CD8-positive, alpha-beta memory T cell (primary cell): Measurements from ENCODE around the gene AGPAT3. TPM values are rescaled to one million over a fixed set of nuclear protein-coding genes. Genes with fewer than 3 reads are reported as not detected.
"Not testable (repeated sequence)": the region's sequence is repeated elsewhere in the genome, so short reads cannot be mapped to it uniquely, and the experiment has no call there.

Experiments
- CTCF ChIA-PET: fragments of 350-600 bp; sonication (Branson Sonifier 250); formaldehyde crosslinking; loops from one replicate; lab custom pipeline; 2021; ENCODE audit warnings: antibody characterized with exemption; lab: Charles Lee
- POLR2A ChIA-PET: fragments of 350-600 bp; sonication (Branson Sonifier 250); formaldehyde crosslinking; loops from one replicate; lab custom pipeline; 2021; ENCODE audit warnings: antibody characterized with exemption; lab: Charles Lee
- DNase-seq, 5 donors: peaks; one replicate each; pipeline versions ENCODE4 v3.0.0 to v3.0.0-alpha.2; 2020 to 2022; ENCODE audit warnings: mixed read lengths in 1 of 5
- H3K27ac ChIP-seq: one replicate; pipeline ENCODE4 v1.7.0; 2013; ENCODE audit warnings: low read depth, mild to moderate bottlenecking, low read length, moderate library complexity
- H3K27me3 ChIP-seq: 2 replicates; pipeline ENCODE4 v1.7.0; 2013; ENCODE audit warnings: low read length, mild to moderate bottlenecking; ENCODE audit not compliant: insufficient read depth, poor library complexity, severe bottlenecking
- H3K36me3 ChIP-seq: 2 replicates; pipeline ENCODE4 v1.7.0; 2013; ENCODE audit warnings: mild to moderate bottlenecking, low read length, moderate library complexity; ENCODE audit not compliant: insufficient read depth
- H3K4me1 ChIP-seq: 2 replicates; pipeline ENCODE4 v1.7.0; 2013; ENCODE audit warnings: mild to moderate bottlenecking, low read length, moderate library complexity; ENCODE audit not compliant: insufficient read depth
- H3K4me3 ChIP-seq: 2 replicates; pipeline ENCODE4 v1.7.0; 2013; ENCODE audit warnings: mild to moderate bottlenecking, low read length
- H3K9me3 ChIP-seq: 2 replicates; pipeline ENCODE4 v1.7.0; 2013; ENCODE audit warnings: mild to moderate bottlenecking, low read length
- H3K27ac Mint-ChIP-seq, 8 donors: one replicate each; pipeline ENCODE4 v1.8.0; 2020 to 2021; ENCODE audit warnings: mixed read lengths in 8 of 8, mild to moderate bottlenecking in 6 of 8, inconsistent platforms in 3 of 8, moderate library complexity in 3 of 8
- H3K27me3 Mint-ChIP-seq, 2 donors: one replicate each; pipeline ENCODE4 v1.8.0; 2020 to 2021; ENCODE audit warnings: mixed read lengths in 2 of 2, mild to moderate bottlenecking in 1 of 2, moderate library complexity in 1 of 2
- H3K36me3 Mint-ChIP-seq, 3 donors: one replicate each; pipeline ENCODE4 v1.8.0; 2020 to 2021; ENCODE audit warnings: mixed read lengths in 3 of 3, inconsistent platforms in 1 of 3, mild to moderate bottlenecking in 1 of 3
- H3K4me1 Mint-ChIP-seq, 3 donors: one replicate each; pipeline ENCODE4 v1.8.0; 2020 to 2021; ENCODE audit warnings: mixed read lengths in 3 of 3, inconsistent platforms in 1 of 3, mild to moderate bottlenecking in 1 of 3
- H3K4me3 Mint-ChIP-seq, 7 donors: one replicate each; pipeline ENCODE4 v1.8.0; 2020 to 2021; ENCODE audit warnings: mixed read lengths in 7 of 7, mild to moderate bottlenecking in 6 of 7, moderate library complexity in 4 of 7, inconsistent platforms in 2 of 7
- H3K9me3 Mint-ChIP-seq, 5 donors: one replicate each; pipeline ENCODE4 v1.8.0; 2020 to 2022; ENCODE audit warnings: mixed read lengths in 5 of 5, mild to moderate bottlenecking in 3 of 5, moderate library complexity in 2 of 5, inconsistent platforms in 1 of 5
- polyA plus RNA-seq: library from polyadenylated mRNA; unstranded; fragments of 300-500 nt; fragmentation: Illumina TruSeq; gene quantifications from one replicate; pipeline ENCODE4 v1.2.3, GENCODE V29; 2021
- total RNA-seq, 2 experiments: library from RNA; stranded (reverse); gene quantifications; one replicate each; pipeline ENCODE4 v1.2.3, GENCODE V29; 2021

Gene AGPAT3
- total and polyA plus RNA-seq, 3 experiments from 2014 or later, result 15.9 to 69.3 (median 66.5) TPM

GRCh38 chr21:43820466-43820865 is 44.6 kb upstream of the AGPAT3 start:
- no peaks in the 10 kb centered on the region for H3K27me3 ChIP-seq
- no peak overlapping the region for H3K27ac ChIP-seq
- H3K9me3 ChIP-seq, result no peaks in the 10 kb centered on the region
- H3K4me1 ChIP-seq, result no peaks in the 10 kb centered on the region
- Mint-ChIP-seq H3K27me3 (peaks cover 0 to 6% of the 10 kb centered on the region in 2 donors), H3K27ac (peak overlapping the region in 1 of 8 donors; percentile 54), H3K36me3 (peaks cover 0 to 10% (median 0%) of the 10 kb centered on the region in 3 donors), H3K4me3 (no peak overlapping the region), H3K4me1 (no peaks in the 10 kb centered on the region), H3K9me3 (peaks cover 0 to 5% (median 3%) of the 10 kb centered on the region in 5 donors)
- POLR2A ChIA-PET, result no interaction called here
- H3K36me3 ChIP-seq, result no peaks in the 10 kb centered on the region
- CTCF ChIA-PET, result interaction anchor here (1.0 kb wide), 1 partner anchor 107 kb away, joined by 3 read pairs; no protein-coding TSS in a partner anchor
- peak in 1 of 5 donors; percentile 10 for DNase-seq
- H3K4me3 ChIP-seq, result no peak overlapping the region

GRCh38 chr21:43822166-43822565 is 42.9 kb upstream of the AGPAT3 start:
- H3K27me3 ChIP-seq, H3K9me3 Mint-ChIP-seq, H3K4me3 Mint-ChIP-seq, H3K36me3 ChIP-seq, H3K4me1 ChIP-seq, H3K27me3 Mint-ChIP-seq, CTCF ChIA-PET, H3K9me3 ChIP-seq, H3K36me3 Mint-ChIP-seq, H3K27ac Mint-ChIP-seq, POLR2A ChIA-PET, H3K4me3 ChIP-seq, H3K4me1 Mint-ChIP-seq, H3K27ac ChIP-seq: not testable (repeated sequence)
- peak in 1 of 5 donors; percentile 31 for DNase-seq

- H3K9me3 ChIP-seq, H3K4me3 ChIP-seq, H3K4me1 ChIP-seq, H3K27ac ChIP-seq, H3K36me3 Mint-ChIP-seq, H3K27me3 Mint-ChIP-seq, H3K9me3 Mint-ChIP-seq, H3K36me3 ChIP-seq, CTCF ChIA-PET, H3K27ac Mint-ChIP-seq, H3K27me3 ChIP-seq, DNase-seq, H3K4me1 Mint-ChIP-seq, H3K4me3 Mint-ChIP-seq: not testable (repeated sequence)
- POLR2A ChIA-PET, result interaction anchor here (0.6 kb wide), 1 partner anchor 12 kb away, joined by 3 read pairs; no protein-coding TSS in a partner anchor
These were observed 42.3 kb upstream of the AGPAT3 start for GRCh38 chr21:43822741-43823140.

GRCh38 chr21:43824333-43825241 is 40.4 kb upstream of the AGPAT3 start:
- Histone ChIP-seq H3K4me1 (no peaks in the 10 kb centered on the region), H3K27me3 (no peaks in the 10 kb centered on the region), H3K9me3 (no peaks in the 10 kb centered on the region), H3K27ac (peak overlapping the region; percentile 3), H3K4me3 (no peak overlapping the region), H3K36me3 (no peaks in the 10 kb centered on the region)
- POLR2A ChIA-PET, result no interaction called here
- peak in 1 of 5 donors; percentile 39 for DNase-seq
- H3K4me1 Mint-ChIP-seq, result no peaks in the 10 kb centered on the region
- peaks cover 2 to 13% of the 10 kb centered on the region in 2 donors for H3K27me3 Mint-ChIP-seq
- peaks cover 0 to 2% (median 0%) of the 10 kb centered on the region in 3 donors for H3K36me3 Mint-ChIP-seq
- CTCF ChIA-PET, result no interaction called here
- no peak overlapping the region for H3K4me3 Mint-ChIP-seq
- H3K9me3 Mint-ChIP-seq, result no peaks in the 10 kb centered on the region
- no peak overlapping the region for H3K27ac Mint-ChIP-seq

- DNase-seq, result peak in 1 of 5 donors; percentile 39
- H3K4me1 Mint-ChIP-seq, result no peaks in the 10 kb centered on the region
- Histone ChIP-seq H3K27me3 (no peaks in the 10 kb centered on the region), H3K27ac (no peak overlapping the region), H3K4me1 (no peaks in the 10 kb centered on the region), H3K36me3 (no peaks in the 10 kb centered on the region), H3K4me3 (no peak overlapping the region), H3K9me3 (no peaks in the 10 kb centered on the region)
- H3K9me3 Mint-ChIP-seq, result no peaks in the 10 kb centered on the region
- H3K27me3 Mint-ChIP-seq, result peaks cover 9 to 16% of the 10 kb centered on the region in 2 donors
- POLR2A ChIA-PET, result no interaction called here
- CTCF ChIA-PET, result no interaction called here
- no peak overlapping the region for H3K27ac Mint-ChIP-seq
- H3K4me3 Mint-ChIP-seq, result no peak overlapping the region
- H3K36me3 Mint-ChIP-seq, result peaks cover 0 to 2% (median 0%) of the 10 kb centered on the region in 3 donors
These were observed 39.6 kb upstream of the AGPAT3 start for GRCh38 chr21:43825242-43825935.

- Mint-ChIP-seq H3K4me3 (no peak overlapping the region), H3K27ac (no peak overlapping the region), H3K27me3 (peaks cover 9 to 21% of the 10 kb centered on the region in 2 donors), H3K4me1 (no peaks in the 10 kb centered on the region), H3K36me3 (peaks cover 0 to 2% (median 0%) of the 10 kb centered on the region in 3 donors), H3K9me3 (no peaks in the 10 kb centered on the region)
- Histone ChIP-seq H3K27ac (no peak overlapping the region), H3K36me3 (no peaks in the 10 kb centered on the region), H3K27me3 (no peaks in the 10 kb centered on the region), H3K9me3 (no peaks in the 10 kb centered on the region), H3K4me3 (no peak overlapping the region), H3K4me1 (no peaks in the 10 kb centered on the region)
- DNase-seq, result peak in 1 of 5 donors; percentile 35
- POLR2A ChIA-PET, result no interaction called here
- CTCF ChIA-PET, result no interaction called here
These were observed 38.9 kb upstream of the AGPAT3 start for GRCh38 chr21:43825936-43826622.

- H3K36me3 Mint-ChIP-seq, result peaks cover 0 to 2% (median 0%) of the 10 kb centered on the region in 3 donors
- H3K4me3 Mint-ChIP-seq, result no peak overlapping the region
- Histone ChIP-seq H3K4me3 (no peak overlapping the region), H3K27me3 (no peaks in the 10 kb centered on the region), H3K9me3 (no peaks in the 10 kb centered on the region), H3K27ac (no peak overlapping the region), H3K4me1 (no peaks in the 10 kb centered on the region), H3K36me3 (no peaks in the 10 kb centered on the region)
- no peaks in the 10 kb centered on the region for H3K4me1 Mint-ChIP-seq
- no peaks in the 10 kb centered on the region for H3K9me3 Mint-ChIP-seq
- H3K27me3 Mint-ChIP-seq, result peaks cover 9 to 21% of the 10 kb centered on the region in 2 donors
- ChIA-PET POLR2A (no interaction called here), CTCF (no interaction called here)
- DNase-seq, result no peak
- no peak overlapping the region for H3K27ac Mint-ChIP-seq
These were observed 38.4 kb upstream of the AGPAT3 start for GRCh38 chr21:43826623-43826974.
